PC-3 (cell line): ENCODE measurements around the gene ZBTB46.

Experiments used
- EZH2 ChIP-seq: fragments of 300-600 bp; sonication (generic); IDR thresholded peaks from one replicate; pipeline ENCODE4 v1.6.1; 2017; ENCODE audit warnings: antibody characterized with exemption, mild to moderate bottlenecking, low read length; ENCODE audit not compliant: unreplicated experiment
- TF ChIP-seq, protein P1 (sequence below): fragments of 300-600 bp; sonication (generic); conservative IDR thresholded peaks from 2 replicates; pipeline ENCODE4 v1.5.1; 2017; ENCODE audit warnings: antibody characterized with exemption, low read depth, mild to moderate bottlenecking, low read length

GRCh38 chr20:63834491-63834880, 3.4 kb upstream of the ZBTB46 start:
- TF ChIP-seq, protein P1, sequence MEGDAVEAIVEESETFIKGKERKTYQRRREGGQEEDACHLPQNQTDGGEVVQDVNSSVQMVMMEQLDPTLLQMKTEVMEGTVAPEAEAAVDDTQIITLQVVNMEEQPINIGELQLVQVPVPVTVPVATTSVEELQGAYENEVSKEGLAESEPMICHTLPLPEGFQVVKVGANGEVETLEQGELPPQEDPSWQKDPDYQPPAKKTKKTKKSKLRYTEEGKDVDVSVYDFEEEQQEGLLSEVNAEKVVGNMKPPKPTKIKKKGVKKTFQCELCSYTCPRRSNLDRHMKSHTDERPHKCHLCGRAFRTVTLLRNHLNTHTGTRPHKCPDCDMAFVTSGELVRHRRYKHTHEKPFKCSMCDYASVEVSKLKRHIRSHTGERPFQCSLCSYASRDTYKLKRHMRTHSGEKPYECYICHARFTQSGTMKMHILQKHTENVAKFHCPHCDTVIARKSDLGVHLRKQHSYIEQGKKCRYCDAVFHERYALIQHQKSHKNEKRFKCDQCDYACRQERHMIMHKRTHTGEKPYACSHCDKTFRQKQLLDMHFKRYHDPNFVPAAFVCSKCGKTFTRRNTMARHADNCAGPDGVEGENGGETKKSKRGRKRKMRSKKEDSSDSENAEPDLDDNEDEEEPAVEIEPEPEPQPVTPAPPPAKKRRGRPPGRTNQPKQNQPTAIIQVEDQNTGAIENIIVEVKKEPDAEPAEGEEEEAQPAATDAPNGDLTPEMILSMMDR, result no peak
- TF ChIP-seq EZH2, result no peak
